Neural crest cell (in vitro differentiated cells): ENCODE results near the gene RPRD1B. TPM values are rescaled to one million over a fixed set of nuclear protein-coding genes. Genes with fewer than 3 reads are reported as not detected.

ENCODE experiments used
- DNase-seq: peaks from one replicate; pipeline ENCODE4 v3.0.0; 2021; ENCODE audit warnings: low read depth, mixed read lengths, low spot score
- H3K27ac Mint-ChIP-seq: one replicate; pipeline ENCODE4 v1.8.0; 2021; ENCODE audit warnings: mild to moderate bottlenecking, mixed read lengths; ENCODE audit not compliant: unreplicated experiment
- H3K27me3 Mint-ChIP-seq: 2 replicates; pipeline ENCODE4 v1.8.0; 2021; ENCODE audit warnings: low read depth, mild to moderate bottlenecking, mixed read lengths
- H3K36me3 Mint-ChIP-seq: 2 replicates; pipeline ENCODE4 v1.8.0; 2021; ENCODE audit warnings: low read depth, mild to moderate bottlenecking, mixed read lengths
- H3K4me1 Mint-ChIP-seq: 2 replicates; pipeline ENCODE4 v1.8.0; 2021; ENCODE audit warnings: mixed read lengths
- H3K4me3 Mint-ChIP-seq: one replicate; pipeline ENCODE4 v1.8.0; 2021; ENCODE audit warnings: mild to moderate bottlenecking, mixed read lengths
- H3K9me3 Mint-ChIP-seq: 2 replicates; pipeline ENCODE4 v1.8.0; 2021; ENCODE audit warnings: mixed read lengths
- total RNA-seq: library from RNA; stranded (reverse); gene quantifications from 2 replicates; pipeline ENCODE4 v1.2.1, GENCODE V29; 2021
- TF ChIP-seq, protein P1 (sequence below): fragments of 200-600 bp; sonication (generic); conservative IDR thresholded peaks from 2 replicates; pipeline ENCODE4 v1.5.0; 2021; ENCODE audit warnings: antibody characterized with exemption, mild to moderate bottlenecking

Gene RPRD1B
- total RNA-seq, 1 donor from 2014 or later, result 41.1 TPM

DNA sequence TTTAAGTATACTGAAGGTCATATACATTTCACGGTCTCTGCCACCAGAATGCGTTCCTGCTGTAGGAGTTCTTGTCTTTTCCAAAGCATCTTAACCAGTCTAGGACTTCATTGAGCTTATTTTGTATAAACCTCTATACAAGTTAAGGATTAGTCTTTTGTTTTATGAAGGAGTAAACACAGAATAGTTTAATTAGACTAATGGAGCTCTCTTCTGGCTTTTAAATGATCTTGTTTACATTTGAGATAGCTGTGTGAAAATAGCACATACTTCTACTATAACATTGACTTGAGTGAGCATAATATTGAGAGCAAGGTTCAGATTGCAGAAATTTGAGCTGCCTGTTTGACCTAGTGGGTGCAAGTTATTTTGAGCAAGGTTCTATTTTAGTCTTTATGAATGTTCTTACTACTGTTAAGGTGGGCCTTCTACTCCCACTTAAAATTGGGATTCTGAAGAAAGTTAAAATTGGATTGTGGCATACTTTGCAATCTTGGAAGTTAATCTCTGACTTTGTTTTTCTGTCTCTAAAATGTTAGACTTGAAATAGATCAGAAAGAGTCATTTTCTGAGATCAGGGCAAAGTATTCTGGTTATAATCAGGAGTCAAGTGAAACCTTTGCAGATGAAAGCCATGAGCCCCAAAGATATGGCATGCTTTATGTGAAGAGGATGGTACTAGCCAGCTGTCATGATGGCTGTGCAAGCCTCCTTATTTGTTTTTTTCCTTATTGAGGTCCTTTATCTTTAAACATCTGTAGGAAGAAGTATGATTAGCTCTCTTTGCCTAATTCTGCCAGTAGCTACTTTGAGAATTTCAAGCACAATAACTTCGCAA lies 41.8 kb downstream of the RPRD1B start:
- Mint-ChIP-seq H3K36me3 (peaks cover 54% of the 10 kb centered on the region), H3K27ac (no peak overlapping the region), H3K4me1 (peaks cover 18% of the 10 kb centered on the region), H3K9me3 (peaks cover 7% of the 10 kb centered on the region), H3K4me3 (no peak overlapping the region), H3K27me3 (no peaks in the 10 kb centered on the region)
- TF ChIP-seq, protein P1, sequence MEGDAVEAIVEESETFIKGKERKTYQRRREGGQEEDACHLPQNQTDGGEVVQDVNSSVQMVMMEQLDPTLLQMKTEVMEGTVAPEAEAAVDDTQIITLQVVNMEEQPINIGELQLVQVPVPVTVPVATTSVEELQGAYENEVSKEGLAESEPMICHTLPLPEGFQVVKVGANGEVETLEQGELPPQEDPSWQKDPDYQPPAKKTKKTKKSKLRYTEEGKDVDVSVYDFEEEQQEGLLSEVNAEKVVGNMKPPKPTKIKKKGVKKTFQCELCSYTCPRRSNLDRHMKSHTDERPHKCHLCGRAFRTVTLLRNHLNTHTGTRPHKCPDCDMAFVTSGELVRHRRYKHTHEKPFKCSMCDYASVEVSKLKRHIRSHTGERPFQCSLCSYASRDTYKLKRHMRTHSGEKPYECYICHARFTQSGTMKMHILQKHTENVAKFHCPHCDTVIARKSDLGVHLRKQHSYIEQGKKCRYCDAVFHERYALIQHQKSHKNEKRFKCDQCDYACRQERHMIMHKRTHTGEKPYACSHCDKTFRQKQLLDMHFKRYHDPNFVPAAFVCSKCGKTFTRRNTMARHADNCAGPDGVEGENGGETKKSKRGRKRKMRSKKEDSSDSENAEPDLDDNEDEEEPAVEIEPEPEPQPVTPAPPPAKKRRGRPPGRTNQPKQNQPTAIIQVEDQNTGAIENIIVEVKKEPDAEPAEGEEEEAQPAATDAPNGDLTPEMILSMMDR, result no peak
- no peak for DNase-seq

DNA sequence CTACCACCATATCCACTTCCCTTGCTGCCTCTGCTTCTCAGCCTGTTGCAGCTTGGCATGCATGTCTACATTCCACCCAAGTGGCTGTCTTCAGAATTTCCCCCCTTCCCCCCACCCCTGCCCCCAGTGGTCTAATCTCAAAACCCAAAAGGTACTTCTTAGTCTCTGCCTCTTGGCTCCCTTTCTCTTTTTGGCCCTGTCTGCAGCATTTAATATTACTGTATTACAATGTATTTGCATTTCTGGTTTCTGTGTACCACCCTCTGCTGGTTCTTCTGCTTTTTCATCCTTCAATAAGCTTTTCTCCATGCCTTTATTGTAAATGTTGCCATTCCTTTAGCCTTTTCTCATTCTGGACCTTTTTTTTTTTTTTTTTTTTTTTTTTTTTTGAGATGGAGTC lies 43.0 kb downstream of the RPRD1B start:
- H3K36me3 Mint-ChIP-seq, result peaks cover 53% of the 10 kb centered on the region
- peaks cover 13% of the 10 kb centered on the region for H3K9me3 Mint-ChIP-seq
- peaks cover 18% of the 10 kb centered on the region for H3K4me1 Mint-ChIP-seq
- TF ChIP-seq, protein P1, result no peak
- no peak for DNase-seq
- H3K4me3 Mint-ChIP-seq, result no peak overlapping the region
- H3K27ac Mint-ChIP-seq, result no peak overlapping the region
- no peaks in the 10 kb centered on the region for H3K27me3 Mint-ChIP-seq

DNA sequence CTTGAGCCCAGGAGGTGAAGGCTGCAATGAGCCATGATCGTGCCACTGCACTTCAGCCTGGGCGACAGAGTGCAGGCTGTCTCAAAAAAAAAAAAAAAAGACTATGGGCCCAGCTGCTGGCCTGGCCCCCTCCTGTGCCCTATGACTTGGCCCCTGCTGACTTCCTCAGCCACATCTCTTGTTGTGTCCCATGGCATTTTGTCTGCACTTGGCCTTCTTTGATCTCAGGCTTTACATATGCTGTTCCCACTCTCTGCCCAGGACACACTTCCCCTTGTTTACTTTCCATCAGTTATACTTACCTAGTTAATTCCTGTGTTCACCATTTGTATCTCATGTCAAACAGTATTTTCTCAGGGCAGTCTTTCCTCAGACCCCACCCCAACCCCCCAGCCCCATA lies 44.5 kb downstream of the RPRD1B start:
- Mint-ChIP-seq H3K4me1 (peaks cover 23% of the 10 kb centered on the region), H3K36me3 (peaks cover 51% of the 10 kb centered on the region), H3K4me3 (no peak overlapping the region), H3K9me3 (peaks cover 14% of the 10 kb centered on the region), H3K27ac (no peak overlapping the region), H3K27me3 (no peaks in the 10 kb centered on the region)
- DNase-seq, result no peak
- TF ChIP-seq, protein P1, result no peak

DNA sequence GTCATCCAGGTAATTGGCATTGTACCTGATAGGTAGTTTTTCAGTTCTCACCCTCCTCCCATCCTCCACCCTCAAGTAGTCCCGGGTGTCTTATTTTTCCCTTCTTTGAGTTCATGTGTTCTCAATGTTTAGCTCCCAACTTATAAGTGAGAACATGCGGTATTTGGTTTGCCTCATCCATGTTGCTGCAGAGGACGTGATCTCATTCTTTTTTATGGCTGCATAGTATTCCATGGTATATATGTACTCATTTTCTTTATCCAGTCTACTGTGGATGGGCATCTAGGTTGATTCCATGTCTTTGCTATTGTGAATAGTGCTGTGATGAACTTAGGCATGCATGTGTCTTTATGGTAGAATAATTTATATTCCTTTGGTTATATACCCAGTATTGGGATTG lies 45.8 kb downstream of the RPRD1B start:
- Mint-ChIP-seq H3K27me3 (no peaks in the 10 kb centered on the region), H3K4me3 (no peak overlapping the region), H3K27ac (no peak overlapping the region), H3K36me3 (peaks cover 48% of the 10 kb centered on the region), H3K9me3 (peaks cover 14% of the 10 kb centered on the region), H3K4me1 (peaks cover 20% of the 10 kb centered on the region)
- DNase-seq, result no peak
- TF ChIP-seq, protein P1, result no peak

DNA sequence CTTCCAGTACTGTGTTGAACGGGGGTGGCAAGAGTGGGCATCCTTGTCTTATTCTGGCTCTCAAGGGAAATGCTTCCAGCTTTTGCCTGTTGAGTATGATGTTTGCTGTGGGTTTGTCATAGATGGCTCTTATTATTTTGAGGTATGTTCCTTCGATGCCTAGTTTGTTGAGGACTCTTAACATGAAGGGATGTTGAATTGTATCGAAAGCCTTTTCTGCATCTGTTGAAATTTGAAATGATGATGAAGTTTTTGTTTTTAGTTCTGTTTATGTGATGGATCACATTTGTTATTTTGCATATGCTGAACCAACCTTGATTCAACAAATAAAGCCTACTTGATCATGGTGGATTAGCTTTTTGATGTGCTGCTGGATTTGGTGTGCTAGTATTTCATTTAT lies 48.0 kb downstream of the RPRD1B start:
- DNase-seq, result no peak
- H3K4me1 Mint-ChIP-seq, result peaks cover 14% of the 10 kb centered on the region
- H3K9me3 Mint-ChIP-seq, result peaks cover 14% of the 10 kb centered on the region
- H3K27me3 Mint-ChIP-seq, result no peaks in the 10 kb centered on the region
- TF ChIP-seq, protein P1, result no peak
- H3K36me3 Mint-ChIP-seq, result peaks cover 50% of the 10 kb centered on the region
- no peak overlapping the region for H3K4me3 Mint-ChIP-seq
- H3K27ac Mint-ChIP-seq, result peak overlapping the region; percentile 54
